RCC 7860 (cell line): Measurements from ENCODE around the gene SEPSECS.

ENCODE experiments used
- DNase-seq: peaks from one replicate; pipeline ENCODE4 v3.0.0-alpha.2; 2015; ENCODE audit warnings: low spot score
- FAIRE-seq: peaks from 2 replicates; lab custom pipeline; 2012; peaks lifted over from hg19 to GRCh38; lab: Jason Lieb, UNC

SEPSECS gene

GRCh38 chr4:25111648-25112196 is 48.5 kb downstream of the SEPSECS start:
- no peak for FAIRE-seq
- DNase-seq = no peak

DNA sequence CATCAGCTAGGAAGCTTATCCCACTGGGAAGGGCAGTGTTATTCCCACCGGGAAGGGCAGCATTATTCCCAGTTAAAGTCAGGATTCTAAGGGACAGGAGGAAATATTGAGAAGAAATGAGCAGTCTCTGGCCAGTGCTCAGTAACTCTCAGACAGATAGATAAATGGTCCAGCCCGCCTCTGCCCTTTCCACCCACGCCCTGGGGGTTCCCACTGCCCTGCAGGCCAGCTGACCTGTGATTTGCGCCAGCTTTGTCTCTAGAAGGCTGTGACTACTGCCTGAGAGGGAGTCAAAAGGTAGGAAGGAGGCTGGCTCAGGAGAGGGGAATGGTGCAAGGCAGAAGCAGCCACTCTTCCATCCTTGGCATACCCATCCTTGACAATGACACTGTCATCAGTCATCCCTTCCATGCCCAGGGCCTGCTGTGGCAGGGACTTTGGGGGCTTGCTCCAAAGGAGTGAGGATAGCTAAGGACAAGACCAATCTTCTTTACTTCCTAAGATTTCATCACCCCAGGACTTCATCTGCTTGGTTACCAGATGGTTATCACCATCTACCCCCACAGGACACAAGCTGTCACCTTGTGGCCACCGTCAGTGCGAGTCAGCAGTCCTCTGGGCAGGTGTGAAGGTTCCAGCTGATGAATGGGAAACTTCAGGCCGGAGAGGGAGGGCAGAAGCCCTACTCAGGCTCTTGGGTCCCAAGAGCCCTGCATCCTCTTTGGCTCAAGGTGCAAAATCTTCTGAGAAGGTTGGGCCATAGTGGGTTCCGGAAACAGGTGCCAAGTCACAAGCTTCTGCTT is 49.5 kb downstream of the SEPSECS start:
- FAIRE-seq (no peak), DNase-seq (no peak)

GRCh38 chr4:25109511-25109910 is 50.7 kb downstream of the SEPSECS start:
- FAIRE-seq (no peak), DNase-seq (no peak)

DNA sequence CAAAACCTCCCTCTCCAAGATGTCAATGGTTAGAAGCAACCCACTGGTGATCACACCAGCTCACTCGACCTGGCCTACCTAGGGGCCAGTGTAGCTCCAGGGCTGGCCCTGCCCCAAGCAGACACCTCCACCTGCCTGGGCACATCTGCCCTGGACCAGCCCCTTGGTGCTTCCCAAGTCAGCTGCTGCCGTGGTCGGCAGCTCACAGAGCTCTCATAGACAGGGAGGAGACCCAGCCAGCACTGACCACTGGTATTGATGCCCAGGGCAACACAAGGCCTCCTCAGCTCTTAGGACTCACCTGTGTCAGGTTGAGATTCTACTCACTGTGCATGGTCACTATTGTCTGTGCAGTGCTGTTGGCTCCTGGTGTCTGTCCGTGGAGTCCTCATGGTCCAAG is 51.7 kb downstream of the SEPSECS start:
- no peak for DNase-seq
- no peak for FAIRE-seq

DNA sequence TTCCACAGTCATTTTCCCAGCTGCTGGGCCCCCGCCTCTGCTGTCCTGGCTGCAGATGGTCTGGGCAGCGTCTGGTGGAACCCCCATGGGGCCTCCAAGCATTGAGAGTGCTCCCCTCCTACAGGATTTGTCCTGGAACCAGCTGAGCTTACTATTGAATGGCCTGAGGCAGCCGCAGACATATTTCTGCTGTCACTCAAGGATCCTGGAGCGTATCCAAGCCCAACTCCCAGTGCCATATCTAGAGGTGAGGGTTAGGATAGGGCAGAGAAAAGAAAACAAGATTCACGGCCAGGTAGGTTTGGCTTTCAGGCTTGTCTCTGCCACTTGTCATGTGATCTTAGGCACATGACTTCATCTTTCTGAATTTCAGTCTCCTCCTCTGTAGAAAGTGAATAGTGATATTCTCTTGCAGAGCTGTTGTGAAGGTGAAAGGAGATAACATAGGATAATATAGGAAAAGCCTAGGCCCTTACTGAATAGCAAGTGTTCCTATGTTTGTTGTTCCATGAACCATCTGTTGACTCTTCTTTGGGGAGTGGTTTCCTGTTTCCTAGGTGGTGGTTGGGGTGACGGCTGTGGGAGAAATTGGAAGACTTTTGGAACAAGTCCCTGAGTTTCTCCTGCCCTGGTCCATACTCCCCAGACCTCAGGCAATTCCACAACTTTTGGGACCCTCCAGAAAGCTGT is 52.3 kb downstream of the SEPSECS start:
- no peak for DNase-seq
- FAIRE-seq = no peak

DNA sequence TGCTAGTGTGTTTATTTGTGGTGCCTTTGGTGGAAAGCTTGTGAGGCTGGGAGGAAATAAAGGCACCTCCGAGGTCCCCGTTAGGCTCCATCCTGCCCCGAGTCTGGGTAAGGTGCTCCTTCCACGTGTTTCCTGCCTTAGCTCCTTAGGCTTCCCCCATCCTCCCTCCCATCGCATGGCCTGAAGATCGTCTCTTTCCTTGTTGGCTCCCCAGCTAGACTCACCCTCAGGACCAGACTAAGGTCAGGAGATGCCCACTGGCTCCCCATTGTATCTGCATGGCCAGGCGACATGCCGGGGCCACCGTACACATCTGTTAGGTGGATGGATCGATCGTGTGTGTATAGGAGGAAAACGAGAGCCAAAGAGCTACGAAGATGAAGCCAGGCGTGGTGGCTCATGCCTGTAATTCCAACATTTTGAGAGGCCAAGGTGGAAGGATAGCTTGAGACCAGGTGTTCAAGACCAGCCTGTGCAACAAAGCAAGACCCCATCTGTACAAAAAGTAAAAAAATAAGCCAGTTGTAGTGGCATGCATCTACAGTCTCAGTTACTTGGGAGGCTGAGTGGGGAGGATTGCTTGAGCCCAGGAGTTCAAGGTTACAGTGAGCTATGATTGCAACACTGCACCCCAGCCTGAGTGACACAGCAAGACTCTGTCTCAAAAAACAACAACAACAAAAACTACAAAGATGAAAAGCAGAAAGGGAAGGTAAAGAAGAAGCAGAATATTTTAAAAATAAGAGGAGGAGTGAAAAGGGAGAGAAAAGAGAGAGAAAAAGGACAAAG is 53.7 kb downstream of the SEPSECS start:
- no peak for DNase-seq
- no peak for FAIRE-seq

- DNase-seq = no peak
Measured at GRCh38 chr4:25104591-25104990, 55.7 kb downstream of the SEPSECS start.

GRCh38 chr4:25103418-25103817 is 56.8 kb downstream of the SEPSECS start:
- no peak for FAIRE-seq

More at GRCh38 chr4:25104591-25104990, 55.7 kb downstream of the SEPSECS start:
- no peak for FAIRE-seq

GRCh38 chr4:25101836-25102235 is 58.4 kb downstream of the SEPSECS start:
- FAIRE-seq (no peak), DNase-seq (no peak)

More at GRCh38 chr4:25103418-25103817, 56.8 kb downstream of the SEPSECS start:
- no peak for DNase-seq

DNA sequence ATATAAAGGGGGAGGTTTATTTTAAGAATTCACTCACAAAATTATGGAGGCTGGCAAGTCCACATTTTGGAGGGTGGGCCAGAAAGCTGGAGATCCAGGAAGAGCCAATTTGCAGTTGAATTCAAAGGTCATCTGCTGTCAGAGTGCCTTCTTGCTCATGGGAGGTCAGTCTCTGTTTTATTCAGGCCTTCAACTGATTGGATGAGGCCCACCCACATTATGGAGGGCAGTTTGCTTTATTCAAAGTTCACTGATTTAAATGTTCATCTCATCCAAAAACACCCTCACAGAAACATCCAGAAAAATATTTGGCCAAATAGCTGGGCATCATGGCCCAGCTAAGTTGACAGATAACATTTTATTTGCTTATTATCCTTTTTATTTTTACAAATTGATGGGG is 59.5 kb downstream of the SEPSECS start:
- DNase-seq (no peak), FAIRE-seq (no peak)

GRCh38 chr4:25100021-25100555 is 60.2 kb downstream of the SEPSECS start:
- no peak for DNase-seq
- no peak for FAIRE-seq

DNA sequence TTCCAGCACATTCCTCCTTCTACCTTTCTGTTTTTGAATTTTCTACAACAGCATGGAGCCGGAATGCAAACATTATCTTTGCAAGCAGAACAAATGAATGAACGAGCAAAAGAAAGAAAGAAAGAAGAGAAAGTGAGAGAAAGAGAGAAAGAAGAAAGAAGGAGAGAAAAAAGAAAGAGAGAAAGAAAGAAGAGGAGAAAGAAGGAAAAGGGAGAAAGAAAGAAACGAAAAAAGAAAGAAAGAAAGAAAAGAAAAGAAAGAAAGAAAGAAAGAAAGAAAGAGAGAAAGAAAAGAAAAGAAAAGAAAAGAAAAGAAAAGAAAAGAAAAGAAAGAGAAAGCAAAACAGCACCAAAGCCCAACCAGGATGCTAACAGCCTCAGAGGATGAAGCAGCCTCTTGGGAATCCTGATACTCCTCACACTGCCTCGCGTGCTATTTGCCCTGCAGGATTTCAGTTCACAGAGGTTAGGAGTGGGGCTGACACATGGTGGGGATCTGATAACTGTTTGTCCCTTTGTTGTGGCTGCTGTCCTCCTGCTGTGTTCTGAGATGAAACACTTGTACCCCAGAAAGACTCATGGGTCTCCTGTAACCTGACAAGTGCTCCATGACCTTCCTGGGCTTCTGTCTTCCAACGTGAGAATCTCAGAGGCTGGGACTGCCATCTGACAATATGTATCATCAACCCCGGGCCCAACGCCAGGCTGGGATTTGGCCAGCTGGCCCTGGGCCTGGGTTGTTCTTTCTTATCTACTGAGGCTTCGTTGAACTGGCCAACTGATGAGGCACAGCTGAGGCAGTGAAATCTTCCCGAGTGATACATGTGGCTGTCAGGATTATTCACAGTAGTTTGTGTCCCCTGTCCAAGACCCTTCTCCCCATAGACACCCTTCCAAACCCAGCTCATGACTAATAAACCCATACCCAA is 61.0 kb downstream of the SEPSECS start:
- no peak for DNase-seq
- no peak for FAIRE-seq

DNA sequence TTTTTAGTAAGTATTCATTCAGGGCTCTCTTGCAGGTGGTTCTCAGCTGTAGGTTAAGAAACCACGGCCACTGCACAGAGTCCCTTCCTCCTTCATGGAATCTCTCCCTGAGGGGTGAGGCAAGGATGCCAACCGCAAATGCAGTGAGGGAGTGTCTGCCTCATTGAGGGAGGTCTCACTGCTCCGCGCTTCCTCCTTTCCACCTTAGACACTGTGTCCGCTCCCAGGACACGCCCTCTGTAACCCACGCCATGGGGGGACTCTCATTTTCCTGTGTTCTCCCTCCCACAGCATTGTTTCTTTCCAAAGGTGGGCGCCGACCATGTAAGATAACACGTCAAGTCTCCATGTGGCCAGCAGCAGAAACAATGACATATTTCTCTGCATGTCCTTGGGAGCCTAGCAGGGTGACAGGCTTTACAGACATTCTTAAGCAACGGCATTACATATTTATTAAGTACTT is 63.2 kb downstream of the SEPSECS start:
- no peak for DNase-seq

GRCh38 chr4:25096251-25096980 is 63.8 kb downstream of the SEPSECS start:
- DNase-seq = no peak

More for the DNA sequence above, 63.2 kb downstream of the SEPSECS start:
- no peak for FAIRE-seq

DNA sequence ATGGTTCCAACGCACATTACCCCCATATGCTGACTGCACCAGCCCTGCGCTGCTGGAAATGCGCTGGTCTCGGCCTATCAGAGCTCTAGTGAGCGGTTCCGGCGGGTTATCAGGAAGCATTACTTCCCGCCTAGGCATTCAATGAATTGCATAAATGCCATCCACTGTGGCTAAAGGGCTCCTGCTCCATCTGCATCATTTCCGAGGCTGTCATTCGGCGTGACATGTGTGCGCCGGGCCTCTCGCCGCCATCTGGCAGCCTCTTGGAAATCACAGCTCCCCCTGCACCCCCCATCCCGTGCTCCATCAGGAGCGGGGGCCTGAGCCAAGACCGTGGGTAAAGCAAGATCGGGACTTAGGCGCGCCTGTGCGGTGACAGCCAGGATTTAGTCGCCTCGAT is 64.4 kb downstream of the SEPSECS start:
- DNase-seq (no peak), FAIRE-seq (no peak)

More at GRCh38 chr4:25096251-25096980, 63.8 kb downstream of the SEPSECS start:
- FAIRE-seq = no peak

- DNase-seq (no peak), FAIRE-seq (no peak)
Measured at GRCh38 chr4:25092139-25092538, 68.1 kb downstream of the SEPSECS start.

GRCh38 chr4:25090516-25090915 is 69.7 kb downstream of the SEPSECS start:
- FAIRE-seq (no peak), DNase-seq (no peak)

DNA sequence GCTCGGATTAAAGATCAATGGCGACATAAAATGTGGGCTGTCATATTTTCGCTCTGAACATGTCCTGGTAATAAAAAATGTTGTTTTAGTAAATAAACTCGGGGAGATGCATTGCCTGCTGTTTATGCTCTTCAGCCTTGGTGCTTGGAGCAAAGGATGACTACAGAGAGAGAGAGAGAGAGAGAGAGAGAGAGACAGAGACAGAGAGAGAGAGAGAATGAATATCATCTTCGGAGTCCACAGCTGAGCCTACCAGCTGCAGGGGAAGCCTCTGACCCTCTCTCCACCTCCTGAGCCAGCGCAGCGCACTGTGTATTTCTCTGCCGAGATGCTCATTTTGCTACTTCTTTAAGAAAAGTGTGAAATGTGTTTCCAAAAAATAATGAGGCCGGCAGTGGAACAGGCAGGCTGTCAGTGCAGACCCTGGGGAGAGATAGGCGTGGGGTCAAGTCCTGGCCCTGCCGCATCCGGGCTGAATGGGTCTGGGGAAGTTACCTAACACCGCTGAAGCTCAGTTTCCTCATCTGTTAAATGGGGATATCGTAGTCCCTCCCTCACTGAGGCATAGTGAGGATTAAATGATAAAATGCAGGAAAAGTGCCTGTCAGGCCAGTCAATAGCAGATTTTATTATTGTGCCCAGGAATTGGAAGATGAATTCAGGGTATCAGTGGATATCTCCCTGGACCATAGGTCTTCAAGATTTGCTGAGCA is 71.0 kb downstream of the SEPSECS start:
- no peak for FAIRE-seq

More for the DNA sequence above, 71.0 kb downstream of the SEPSECS start:
- DNase-seq = no peak
